Peyer's patch (tissue), 4 donors: Measurements from ENCODE around the gene IRF2BP2.

ENCODE experiments used
- CTCF ChIP-seq, 6 experiments: fragments of 450-650 bp in 4 of 6; fragments of 200-600 bp in 2 of 6; sonication (generic) in 1 of 6; IDR thresholded peaks; one replicate each; pipeline ENCODE4 v1.5.1; 2017 to 2019; ENCODE audit warnings: antibody characterized with exemption in 6 of 6, mild to moderate bottlenecking in 3 of 6, moderate library complexity in 1 of 6
- POLR2A ChIP-seq, 2 donors: fragments of 450-650 bp; IDR thresholded peaks; one replicate each; pipeline ENCODE4 v1.5.1; 2017; ENCODE audit warnings: antibody characterized with exemption in 2 of 2, mild to moderate bottlenecking in 2 of 2, moderate library complexity in 2 of 2

GRCh38 chr1:234645474-234645953 lies 35.5 kb upstream of the IRF2BP2 start:
- no peak for TF ChIP-seq POLR2A (IDR thresholded peaks at IDR 0.05)
- no peak for TF ChIP-seq CTCF (IDR thresholded peaks at IDR 0.05)
